HL-60 (cell line): Measurements from ENCODE around the gene POLD2.

Experiments used
- POLR2AphosphoS5 ChIP-seq: IDR thresholded peaks from 2 replicates; pipeline ENCODE4 v1.6.1; 2012; ENCODE audit warnings: low read depth
- TF ChIP-seq, protein P1 (sequence below): IDR thresholded peaks from one replicate; pipeline ENCODE4 v1.5.1; 2011; ENCODE audit warnings: low read length, control low read depth, inconsistent platforms; ENCODE audit not compliant: insufficient read depth

DNA sequence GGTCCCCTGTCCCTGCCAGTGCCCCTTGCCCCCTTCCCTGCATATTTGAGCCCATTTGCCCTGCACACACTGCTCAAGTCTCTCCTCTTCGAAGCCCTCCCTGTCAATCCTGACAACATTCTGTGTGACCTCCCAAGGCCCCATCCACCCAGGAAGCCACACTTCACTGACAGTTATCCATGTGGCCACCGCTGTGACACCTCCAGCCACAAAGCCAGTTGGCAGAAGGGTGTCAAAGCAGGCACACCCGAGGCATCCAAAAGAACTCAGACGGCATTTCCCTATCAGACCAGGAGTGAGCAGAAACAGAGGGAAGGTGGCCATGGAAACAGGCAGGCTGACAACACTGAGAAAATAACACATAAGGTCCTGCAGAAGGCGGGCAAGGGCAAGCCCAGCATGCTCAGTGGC, 45.7 kb downstream of the POLD2 start:
- TF ChIP-seq, protein P1, sequence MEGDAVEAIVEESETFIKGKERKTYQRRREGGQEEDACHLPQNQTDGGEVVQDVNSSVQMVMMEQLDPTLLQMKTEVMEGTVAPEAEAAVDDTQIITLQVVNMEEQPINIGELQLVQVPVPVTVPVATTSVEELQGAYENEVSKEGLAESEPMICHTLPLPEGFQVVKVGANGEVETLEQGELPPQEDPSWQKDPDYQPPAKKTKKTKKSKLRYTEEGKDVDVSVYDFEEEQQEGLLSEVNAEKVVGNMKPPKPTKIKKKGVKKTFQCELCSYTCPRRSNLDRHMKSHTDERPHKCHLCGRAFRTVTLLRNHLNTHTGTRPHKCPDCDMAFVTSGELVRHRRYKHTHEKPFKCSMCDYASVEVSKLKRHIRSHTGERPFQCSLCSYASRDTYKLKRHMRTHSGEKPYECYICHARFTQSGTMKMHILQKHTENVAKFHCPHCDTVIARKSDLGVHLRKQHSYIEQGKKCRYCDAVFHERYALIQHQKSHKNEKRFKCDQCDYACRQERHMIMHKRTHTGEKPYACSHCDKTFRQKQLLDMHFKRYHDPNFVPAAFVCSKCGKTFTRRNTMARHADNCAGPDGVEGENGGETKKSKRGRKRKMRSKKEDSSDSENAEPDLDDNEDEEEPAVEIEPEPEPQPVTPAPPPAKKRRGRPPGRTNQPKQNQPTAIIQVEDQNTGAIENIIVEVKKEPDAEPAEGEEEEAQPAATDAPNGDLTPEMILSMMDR = no peak
- no peak for TF ChIP-seq POLR2AphosphoS5
